SHP77 treated with DMSO at 0.1 percent for 48 hours (cell line): ENCODE data around the gene TBC1D7.
"Not testable (repeated sequence)": the region's sequence is repeated elsewhere in the genome, so short reads cannot be mapped to it uniquely, and the experiment has no call there.

Experiments
- DNase-seq: peaks from one replicate; lab custom pipeline; 2025; lab: John Stamatoyannopoulos, UW

The TBC1D7 gene

GRCh38 chr6:13355999-13356785, 27.9 kb upstream of the TBC1D7 start:
- DNase-seq: no peak

GRCh38 chr6:13355043-13355945, 27.0 kb upstream of the TBC1D7 start:
- DNase-seq: no peak

GRCh38 chr6:13354331-13355042, 26.1 kb upstream of the TBC1D7 start:
- no peak for DNase-seq

- DNase-seq: no peak
Observed at GRCh38 chr6:13352165-13352564, 23.8 kb upstream of the TBC1D7 start.

GRCh38 chr6:13351271-13351670, 22.9 kb upstream of the TBC1D7 start:
- no peak for DNase-seq

GRCh38 chr6:13349811-13350506, 21.6 kb upstream of the TBC1D7 start:
- DNase-seq: no peak

GRCh38 chr6:13348334-13349113, 20.2 kb upstream of the TBC1D7 start:
- DNase-seq: no peak

GRCh38 chr6:13346245-13346644, 17.9 kb upstream of the TBC1D7 start:
- DNase-seq: no peak

GRCh38 chr6:13342414-13343019, 14.2 kb upstream of the TBC1D7 start:
- no peak for DNase-seq

GRCh38 chr6:13339863-13340630, 11.7 kb upstream of the TBC1D7 start:
- no peak for DNase-seq

- DNase-seq: no peak
Observed at GRCh38 chr6:13338038-13338437, 9.7 kb upstream of the TBC1D7 start.

GRCh38 chr6:13336553-13336952, 8.2 kb upstream of the TBC1D7 start:
- DNase-seq: peak; percentile 48

GRCh38 chr6:13334953-13335352, 6.6 kb upstream of the TBC1D7 start:
- no peak for DNase-seq

- no peak for DNase-seq
Observed at GRCh38 chr6:13332349-13332706, 4.0 kb upstream of the TBC1D7 start.

GRCh38 chr6:13331516-13332348, 3.4 kb upstream of the TBC1D7 start:
- DNase-seq: no peak

- DNase-seq: no peak
Observed at GRCh38 chr6:13328875-13329183, 492 bp upstream of the TBC1D7 start.

- DNase-seq: no peak
Observed at GRCh38 chr6:13327691-13328075, 654 bp downstream of the TBC1D7 start.

GRCh38 chr6:13326031-13326586, 2.2 kb downstream of the TBC1D7 start:
- not testable (repeated sequence) for DNase-seq
